Body of pancreas (tissue), 4 donors: Measurements from ENCODE around the gene TMEM181. TPM values are rescaled to one million over a fixed set of nuclear protein-coding genes. Genes with fewer than 3 reads are reported as not detected.
A peak's percentile ranks its signal among the peaks of the same experiment; 100 is the strongest.

ENCODE experiments used
- ATAC-seq: fragments of 150-250 bp; one replicate; pipeline ENCODE4 v1.9.1; 2016
- DNase-seq, 4 donors: peaks; one replicate each; pipeline ENCODE4 v3.0.0-alpha.2; 2019
- H3K27ac ChIP-seq, 4 donors: fragments of 200-600 bp; sonication (generic); 1 replicate in 3 of 4; 2 replicates in 1 of 4; pipeline versions ENCODE4 v1.5.1 to v1.6.1; 2016 to 2019; ENCODE audit warnings: mild to moderate bottlenecking in 1 of 4, mixed read lengths in 1 of 4, moderate library complexity in 1 of 4
- H3K27me3 ChIP-seq, 2 donors: fragments of 200-600 bp; sonication (generic); one replicate each; pipeline ENCODE4 v1.6.0; 2016; ENCODE audit warnings: mild to moderate bottlenecking in 1 of 2
- H3K36me3 ChIP-seq, 2 donors: fragments of 200-600 bp; sonication (generic); replicated peaks in 1 of 2; 2 replicates each; pipeline ENCODE4 v1.5.1; 2016; ENCODE audit warnings: low read depth in 2 of 2; ENCODE audit not compliant: insufficient read depth in 1 of 2
- H3K4me1 ChIP-seq: fragments of 200-600 bp; sonication (generic); one replicate; pipeline ENCODE4 v1.6.0; 2016
- H3K4me3 ChIP-seq, 2 donors: fragments of 200-600 bp; sonication (generic); 1 replicate in 1 of 2; 2 replicates in 1 of 2; pipeline ENCODE4 v1.5.1; 2016 to 2019
- H3K9me3 ChIP-seq, 3 donors: fragments of 200-600 bp; sonication (generic); 1 replicate in 2 of 3; 2 replicates in 1 of 3; pipeline ENCODE4 v1.5.1; 2016
- POLR2A ChIP-seq, 3 donors: fragments of 450-650 bp; IDR thresholded peaks; one replicate each; pipeline ENCODE4 v1.6.1; 2016; ENCODE audit warnings: antibody characterized with exemption in 3 of 3, mild to moderate bottlenecking in 2 of 3
- WGBS, 2 donors: methylation state at CpG; one replicate each; pipeline ENCODE4 v1.1.5; 2017; 5-methylcytosine and 5-hydroxymethylcytosine counted together
- intact Hi-C: fragments of 100-400 bp; cut with DNase I; formaldehyde crosslinking; loops from one replicate; pipeline ENCODE4 v1.15.1; 2023
- microRNA-seq, 2 donors: library from miRNA; unstranded; fragments of <30 nt; microRNA quantifications; one replicate each; pipeline ENCODE4, GENCODE V29; 2016; ENCODE audit warnings: borderline number of aligned reads in 2 of 2, borderline replicate concordance in 2 of 2
- small RNA-seq: library from RNA; depleted of rRNA; stranded (forward); fragments of <200 nt; gene quantifications from one replicate; pipeline ENCODE3, GENCODE V24; 2016
- total RNA-seq, 2 donors: library from RNA; depleted of rRNA; stranded (reverse); fragments of >200 nt; gene quantifications; one replicate each; pipeline ENCODE4 v1.1.0, GENCODE V29; 2016
- TF ChIP-seq, protein P1 (sequence below), 7 experiments: fragments of 450-650 bp in 4 of 7; fragments of 200-600 bp in 3 of 7; sonication (generic) in 3 of 7; IDR thresholded peaks; one replicate each; pipeline ENCODE4 v1.5.1; 2016 to 2019; ENCODE audit warnings: antibody characterized with exemption in 7 of 7

Gene TMEM181
- total RNA-seq, 2 donors from 2014 or later, result 19.8 to 34.2 TPM

DNA sequence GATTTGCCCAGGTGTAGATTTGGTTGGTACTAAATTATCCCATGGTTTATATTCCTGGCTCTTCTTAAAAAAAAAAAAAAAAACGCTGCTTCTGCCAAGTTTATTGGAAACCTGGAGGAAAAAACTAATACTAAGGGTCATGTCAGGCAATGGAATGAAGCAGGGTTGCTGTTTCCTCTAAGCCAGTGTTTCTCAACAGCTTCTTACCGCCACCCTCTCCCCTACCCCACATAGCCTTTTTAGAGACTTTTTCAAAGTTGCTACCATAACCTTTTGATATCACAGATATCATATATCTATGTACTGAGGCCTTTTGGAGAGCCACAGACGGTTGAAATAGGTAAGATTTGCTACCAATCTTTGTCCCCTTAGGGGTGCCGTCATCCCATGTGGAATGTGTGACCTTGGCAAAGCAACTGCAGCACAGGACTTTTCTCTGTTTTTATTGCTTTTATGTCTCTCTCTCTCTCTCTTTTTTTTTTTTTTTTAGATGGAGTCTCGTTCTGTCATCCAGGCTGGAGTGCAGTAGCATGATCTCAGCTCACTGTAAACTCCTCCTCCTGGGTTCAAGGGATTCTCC, 124.9 kb downstream of the TMEM181 start:
- intact Hi-C loops, result loop anchor here (10.0 kb wide), 1 partner anchor 470 kb away; no protein-coding TSS in a partner anchor
- TF ChIP-seq, protein P1, sequence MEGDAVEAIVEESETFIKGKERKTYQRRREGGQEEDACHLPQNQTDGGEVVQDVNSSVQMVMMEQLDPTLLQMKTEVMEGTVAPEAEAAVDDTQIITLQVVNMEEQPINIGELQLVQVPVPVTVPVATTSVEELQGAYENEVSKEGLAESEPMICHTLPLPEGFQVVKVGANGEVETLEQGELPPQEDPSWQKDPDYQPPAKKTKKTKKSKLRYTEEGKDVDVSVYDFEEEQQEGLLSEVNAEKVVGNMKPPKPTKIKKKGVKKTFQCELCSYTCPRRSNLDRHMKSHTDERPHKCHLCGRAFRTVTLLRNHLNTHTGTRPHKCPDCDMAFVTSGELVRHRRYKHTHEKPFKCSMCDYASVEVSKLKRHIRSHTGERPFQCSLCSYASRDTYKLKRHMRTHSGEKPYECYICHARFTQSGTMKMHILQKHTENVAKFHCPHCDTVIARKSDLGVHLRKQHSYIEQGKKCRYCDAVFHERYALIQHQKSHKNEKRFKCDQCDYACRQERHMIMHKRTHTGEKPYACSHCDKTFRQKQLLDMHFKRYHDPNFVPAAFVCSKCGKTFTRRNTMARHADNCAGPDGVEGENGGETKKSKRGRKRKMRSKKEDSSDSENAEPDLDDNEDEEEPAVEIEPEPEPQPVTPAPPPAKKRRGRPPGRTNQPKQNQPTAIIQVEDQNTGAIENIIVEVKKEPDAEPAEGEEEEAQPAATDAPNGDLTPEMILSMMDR (IDR thresholded peaks at IDR 0.05), result no peak
- TF ChIP-seq POLR2A (IDR thresholded peaks at IDR 0.05), result no peak
- H3K27me3 ChIP-seq, result no peaks in the 10 kb centered on the region
- 26 to 42% methylated on average over 5 of the region's 5 CpGs for WGBS, 2 donors
- DNase-seq (no peak), ATAC-seq (peak; percentile 83)
- no peaks in the 10 kb centered on the region for H3K36me3 ChIP-seq
- no peaks in the 10 kb centered on the region for H3K9me3 ChIP-seq
- H3K4me1 ChIP-seq, result no peaks in the 10 kb centered on the region
- peak overlapping the region in 3 of 4 donors; percentile 24 to 64 (median 57) for H3K27ac ChIP-seq
- no peak overlapping the region for H3K4me3 ChIP-seq

Small RNA genes within 50 kb of the gene (microRNA-seq; reads per million reads assigned to microRNA genes)
- 0 reads per million in 2 donors for gene MIR7161

Small RNA genes within 50 kb of the gene (small RNA-seq; reads per million reads assigned to genes)
- gene MIR7161, result not detected

Other genes starting within 250 kb of the TMEM181 start
- gene TULP4, start 247.6 kb upstream of the TMEM181 start, total RNA-seq, result 10 to 100 TPM; 81.2 to 92.3 TPM
- gene DYNLT1, start 84.7 kb downstream of the TMEM181 start, total RNA-seq, result 10 to 100 TPM; 36.1 to 39.2 TPM
- gene SYTL3, start 90.0 kb downstream of the TMEM181 start, total RNA-seq, result 1 to 10 TPM; 1.3 to 1.8 TPM